ENCODE data around the gene FBXW8.

- TF ChIP-seq ZNF777 (tag by site-specific recombination; IDR thresholded peaks at IDR 0.05; ENCODE audit: borderline replicate concordance) (no peak), ZNF140 (tag by site-specific recombination; IDR thresholded peaks at IDR 0.05) (no peak), ZNF639 (tag by site-specific recombination; IDR thresholded peaks at IDR 0.05) (no peak), ZNF24 (tag by site-specific recombination; IDR thresholded peaks at IDR 0.05) (no peak), GLI2 (tag by site-specific recombination; IDR thresholded peaks at IDR 0.05; ENCODE audit: borderline replicate concordance, low read depth) (no peak), CTCF (tag by site-specific recombination; IDR thresholded peaks at IDR 0.05) (no peak), ZNF585B (tag by site-specific recombination; IDR thresholded peaks at IDR 0.05) (no peak), HIC1 (tag by site-specific recombination; IDR thresholded peaks at IDR 0.05) (no peak), ZBTB21 (tag by site-specific recombination; IDR thresholded peaks at IDR 0.05) (no peak), ZNF423 (tag by site-specific recombination; IDR thresholded peaks at IDR 0.05) (no peak), ZBTB7A (tag by site-specific recombination; IDR thresholded peaks at IDR 0.05; ENCODE audit: low read depth) (no peak)
- TF ChIP-seq, protein P1, sequence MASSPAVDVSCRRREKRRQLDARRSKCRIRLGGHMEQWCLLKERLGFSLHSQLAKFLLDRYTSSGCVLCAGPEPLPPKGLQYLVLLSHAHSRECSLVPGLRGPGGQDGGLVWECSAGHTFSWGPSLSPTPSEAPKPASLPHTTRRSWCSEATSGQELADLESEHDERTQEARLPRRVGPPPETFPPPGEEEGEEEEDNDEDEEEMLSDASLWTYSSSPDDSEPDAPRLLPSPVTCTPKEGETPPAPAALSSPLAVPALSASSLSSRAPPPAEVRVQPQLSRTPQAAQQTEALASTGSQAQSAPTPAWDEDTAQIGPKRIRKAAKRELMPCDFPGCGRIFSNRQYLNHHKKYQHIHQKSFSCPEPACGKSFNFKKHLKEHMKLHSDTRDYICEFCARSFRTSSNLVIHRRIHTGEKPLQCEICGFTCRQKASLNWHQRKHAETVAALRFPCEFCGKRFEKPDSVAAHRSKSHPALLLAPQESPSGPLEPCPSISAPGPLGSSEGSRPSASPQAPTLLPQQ (tag by site-specific recombination; IDR thresholded peaks at IDR 0.05), result no peak
These were observed 116.7 kb downstream of the FBXW8 start for GRCh38 chr12:117027251-117028086.
